ENCODE data around the gene RERE.

GRCh38 chr1:8718850-8719361 lies 98.5 kb downstream of the RERE start:
- TF ChIP-seq CTCF (conservative IDR thresholded peaks at IDR 0.05 in 1 of 2, IDR thresholded peaks at IDR 0.05 in 1 of 2; ENCODE audit: extremely low read depth in 1 of 2, insufficient read depth in 1 of 2, low read depth in 1 of 2, low read length in 2 of 2) (peak in 1 of 2 donors; percentile 23), EZH2 (IDR thresholded peaks at IDR 0.05; ENCODE audit: borderline replicate concordance, low read length) (no peak)
